ENCODE data around the gene HDLBP.

DNA sequence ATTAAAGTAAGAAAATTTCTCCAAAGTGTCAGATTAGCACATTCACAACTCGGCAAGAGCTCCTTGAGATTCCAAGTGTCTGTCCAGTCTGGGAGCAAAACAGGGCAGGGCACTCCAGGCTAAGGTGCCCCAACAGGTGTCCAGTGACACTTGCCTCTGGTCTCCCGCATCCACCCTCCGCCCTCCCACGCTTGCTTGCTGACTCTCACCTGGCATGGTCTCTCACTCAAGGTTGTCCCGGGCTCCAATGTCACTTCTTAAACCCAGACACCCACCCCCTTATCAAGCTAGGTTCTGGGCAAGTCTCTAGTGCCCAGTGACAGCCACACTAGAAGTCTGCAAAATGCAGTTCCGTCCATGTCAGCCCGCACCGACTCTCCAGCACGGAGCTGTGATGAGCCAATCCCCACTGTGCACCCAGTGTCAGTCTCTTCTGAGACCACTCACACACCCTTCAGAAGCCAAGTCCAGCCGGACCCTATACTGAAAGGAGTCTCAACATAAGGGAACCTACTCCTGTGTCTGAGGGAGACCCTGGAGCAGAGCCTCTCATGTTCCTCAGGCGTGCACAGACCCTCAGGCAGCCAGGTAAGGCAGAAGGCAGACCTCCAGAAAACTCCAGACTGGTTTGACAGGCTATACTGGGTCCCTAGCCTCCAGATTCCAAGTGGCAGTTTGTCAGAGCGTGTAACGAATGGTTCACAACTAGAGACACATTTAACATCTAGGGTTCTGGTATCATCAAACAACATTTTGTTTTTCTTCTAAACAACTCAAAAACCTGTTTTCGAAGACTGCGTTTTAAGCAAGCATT lies 45.6 kb downstream of the HDLBP start:
- TF ChIP-seq, protein P1, sequence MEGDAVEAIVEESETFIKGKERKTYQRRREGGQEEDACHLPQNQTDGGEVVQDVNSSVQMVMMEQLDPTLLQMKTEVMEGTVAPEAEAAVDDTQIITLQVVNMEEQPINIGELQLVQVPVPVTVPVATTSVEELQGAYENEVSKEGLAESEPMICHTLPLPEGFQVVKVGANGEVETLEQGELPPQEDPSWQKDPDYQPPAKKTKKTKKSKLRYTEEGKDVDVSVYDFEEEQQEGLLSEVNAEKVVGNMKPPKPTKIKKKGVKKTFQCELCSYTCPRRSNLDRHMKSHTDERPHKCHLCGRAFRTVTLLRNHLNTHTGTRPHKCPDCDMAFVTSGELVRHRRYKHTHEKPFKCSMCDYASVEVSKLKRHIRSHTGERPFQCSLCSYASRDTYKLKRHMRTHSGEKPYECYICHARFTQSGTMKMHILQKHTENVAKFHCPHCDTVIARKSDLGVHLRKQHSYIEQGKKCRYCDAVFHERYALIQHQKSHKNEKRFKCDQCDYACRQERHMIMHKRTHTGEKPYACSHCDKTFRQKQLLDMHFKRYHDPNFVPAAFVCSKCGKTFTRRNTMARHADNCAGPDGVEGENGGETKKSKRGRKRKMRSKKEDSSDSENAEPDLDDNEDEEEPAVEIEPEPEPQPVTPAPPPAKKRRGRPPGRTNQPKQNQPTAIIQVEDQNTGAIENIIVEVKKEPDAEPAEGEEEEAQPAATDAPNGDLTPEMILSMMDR (IDR thresholded peaks at IDR 0.05; ENCODE audit: insufficient read depth, low read depth, low read length) = no peak
- no peak for TF ChIP-seq EZH2 (IDR thresholded peaks at IDR 0.05; ENCODE audit: insufficient read depth, low read length)

Data from astrocyte (in vitro differentiated cells and primary cell).